OCI-LY1 (cell line): Measurements from ENCODE around the gene OR10H2.
"Not testable (repeated sequence)": the region's sequence is repeated elsewhere in the genome, so short reads cannot be mapped to it uniquely, and the experiment has no call there.

Source experiments
- H2AFZ ChIP-seq: fragments of 200-600 bp; sonication (generic), shearing (Covaris generic); 2 replicates; pipeline ENCODE4 v1.6.0; 2014; ENCODE audit warnings: antibody characterized with exemption, mild to moderate bottlenecking, low read length
- H3F3A ChIP-seq: fragments of 200-600 bp; sonication (generic), shearing (Covaris generic); 2 replicates; pipeline ENCODE4 v1.6.0; 2014; ENCODE audit warnings: mild to moderate bottlenecking, antibody characterized with exemption, low read length, moderate library complexity; ENCODE audit not compliant: insufficient read depth
- H3K27ac ChIP-seq: fragments of 200-600 bp; sonication (generic); 2 replicates; pipeline ENCODE4 v1.5.1; 2014; ENCODE audit warnings: low read length, mixed run types, mild to moderate bottlenecking, low read depth; ENCODE audit not compliant: poor library complexity, severe bottlenecking
- H3K27me3 ChIP-seq: fragments of 200-600 bp; sonication (generic); 2 replicates; pipeline ENCODE4 v1.6.0; 2014; ENCODE audit warnings: antibody characterized with exemption, mild to moderate bottlenecking, low read length, moderate library complexity; ENCODE audit not compliant: insufficient read depth
- H3K36me3 ChIP-seq: fragments of 200-600 bp; sonication (generic); 2 replicates; pipeline ENCODE4 v1.6.1; 2014; ENCODE audit warnings: mild to moderate bottlenecking, antibody characterized with exemption, low read length, moderate library complexity, mixed read lengths; ENCODE audit not compliant: insufficient read depth
- H3K4me1 ChIP-seq: fragments of 200-600 bp; sonication (generic); 2 replicates; pipeline ENCODE4 v1.5.1; 2014; ENCODE audit warnings: mild to moderate bottlenecking, low read length, moderate library complexity; ENCODE audit not compliant: insufficient read depth, severe bottlenecking
- H3K4me2 ChIP-seq: fragments of 200-600 bp; sonication (generic), shearing (Covaris generic); 2 replicates; pipeline ENCODE4 v1.6.1; 2014; ENCODE audit warnings: low read length
- H3K4me3 ChIP-seq: fragments of 200-600 bp; sonication (generic); 2 replicates; pipeline ENCODE4 v1.5.1; 2014; ENCODE audit warnings: low read length, low read depth, mild to moderate bottlenecking, mixed read lengths; ENCODE audit not compliant: poor library complexity, severe bottlenecking
- H3K79me2 ChIP-seq: fragments of 200-600 bp; shearing (Covaris generic); 2 replicates; pipeline ENCODE4 v1.6.1; 2016; ENCODE audit warnings: mixed run types, low read length, mixed read lengths; ENCODE audit not compliant: insufficient read depth
- H3K9ac ChIP-seq: fragments of 200-600 bp; sonication (generic), shearing (Covaris generic); 2 replicates; pipeline ENCODE4 v1.6.1; 2014; ENCODE audit warnings: mild to moderate bottlenecking, low read length, mixed read lengths
- H3K9me2 ChIP-seq: fragments of 200-600 bp; sonication (generic), shearing (Covaris generic); 2 replicates; pipeline ENCODE4 v1.6.1; 2014; ENCODE audit warnings: low read depth, mild to moderate bottlenecking, low read length, mixed read lengths
- H3K9me3 ChIP-seq: fragments of 200-600 bp; shearing (Covaris generic); 2 replicates; pipeline ENCODE4 v1.6.1; 2014; ENCODE audit warnings: low read length, mixed read lengths
- H4K20me1 ChIP-seq: fragments of 200-600 bp; sonication (generic), shearing (Covaris generic); 2 replicates; pipeline ENCODE4 v1.6.0; 2016; ENCODE audit warnings: mild to moderate bottlenecking, low read length; ENCODE audit not compliant: insufficient read depth
- CTCF ChIP-seq: fragments of 200-600 bp; sonication (generic), shearing (Covaris generic); IDR thresholded peaks from 2 replicates; pipeline ENCODE4 v1.5.1; 2017; ENCODE audit warnings: mild to moderate bottlenecking, antibody characterized with exemption, low read length, moderate library complexity, mixed read lengths
- EZH2 ChIP-seq: fragments of 200-600 bp; sonication (generic), shearing (Covaris generic); IDR thresholded peaks from 2 replicates; pipeline ENCODE4 v1.8.0; 2017; ENCODE audit warnings: borderline replicate concordance, mixed run types, mild to moderate bottlenecking, antibody characterized with exemption, low read length, moderate library complexity, mixed read lengths

The OR10H2 gene

GRCh38 chr19:15727724-15728123 is at the start of gene OR10H2:
Gene OR10H2, plus strand, starts transcription at chr19:15728024. Its CDS starts 20 bp downstream, at chr19:15728044.
- no peaks in the 10 kb centered on the region for H3K4me1 ChIP-seq
- no peak within 1 kb of the TSS for H2AFZ ChIP-seq
- no peak within 1 kb of the TSS for H3K4me2 ChIP-seq
- H3K79me2 ChIP-seq = no peaks in the 10 kb centered on the region
- H4K20me1 ChIP-seq = no peaks in the 10 kb centered on the region
- no peak within 1 kb of the TSS for H3K27ac ChIP-seq
- 0 out of 2 replicates have a peak, but pooled peaks cover 4% of the 10 kb centered on the region for H3K27me3 ChIP-seq
- no peak within 1 kb of the TSS for H3K9ac ChIP-seq
- TF ChIP-seq EZH2 (no peak), CTCF (no peak)
- no peaks in the 10 kb centered on the region for H3K36me3 ChIP-seq
- no peaks in the 10 kb centered on the region for H3K9me3 ChIP-seq
- no peak within 1 kb of the TSS for H3K4me3 ChIP-seq
- H3F3A ChIP-seq = no peaks in the 10 kb centered on the region
- no peaks in the 10 kb centered on the region for H3K9me2 ChIP-seq

GRCh38 chr19:15679089-15679488 is 48.7 kb upstream of the OR10H2 start:
- Histone ChIP-seq H3K27ac (no peak overlapping the region), H3K9me2 (no peaks in the 10 kb centered on the region), H4K20me1 (no peaks in the 10 kb centered on the region), H3K36me3 (no peaks in the 10 kb centered on the region), H3K4me1 (no peaks in the 10 kb centered on the region), H2AFZ (no peak overlapping the region), H3K4me3 (no peak overlapping the region), H3K4me2 (no peak overlapping the region), H3F3A (no peaks in the 10 kb centered on the region), H3K9me3 (no peaks in the 10 kb centered on the region), H3K9ac (no peak overlapping the region), H3K79me2 (no peaks in the 10 kb centered on the region), H3K27me3 (no peaks in the 10 kb centered on the region)
- TF ChIP-seq EZH2 = no peak
- TF ChIP-seq CTCF = no peak

- not testable (repeated sequence) for H3K4me3 ChIP-seq, H3K9me2 ChIP-seq, H3K9ac ChIP-seq
Observed at GRCh38 chr19:15679865-15680264, 48.0 kb upstream of the OR10H2 start.

GRCh38 chr19:15680478-15681322 is 47.1 kb upstream of the OR10H2 start:
- Histone ChIP-seq H3K4me2 (no peak overlapping the region), H3K9ac (no peak overlapping the region), H3K4me1 (no peaks in the 10 kb centered on the region), H3K79me2 (no peaks in the 10 kb centered on the region), H4K20me1 (no peaks in the 10 kb centered on the region), H3K4me3 (no peak overlapping the region), H3F3A (no peaks in the 10 kb centered on the region), H3K9me3 (no peaks in the 10 kb centered on the region), H3K36me3 (no peaks in the 10 kb centered on the region), H3K9me2 (no peaks in the 10 kb centered on the region), H3K27ac (no peak overlapping the region), H2AFZ (no peak overlapping the region), H3K27me3 (no peaks in the 10 kb centered on the region)
- TF ChIP-seq CTCF (no peak), EZH2 (no peak)

More at GRCh38 chr19:15679865-15680264, 48.0 kb upstream of the OR10H2 start:
- H3K4me1 ChIP-seq, H3F3A ChIP-seq, H3K27me3 ChIP-seq, H3K36me3 ChIP-seq, H3K79me2 ChIP-seq, H2AFZ ChIP-seq, H3K9me3 ChIP-seq, H4K20me1 ChIP-seq, H3K4me2 ChIP-seq, H3K27ac ChIP-seq: not testable (repeated sequence)
